ENCODE data around the gene APC. TPM values are rescaled to one million over a fixed set of nuclear protein-coding genes. Genes with fewer than 3 reads are reported as not detected.

Gene APC
- total and polyA plus RNA-seq, 4 donors, result 4.8 to 36.2 (median 24.4) TPM

- Histone ChIP-seq H3K9ac (ENCODE audit: low read depth in 1 of 2, low read length in 2 of 2) (peak overlapping the region; percentile 90 to 100), H3K27me3 (ENCODE audit: control insufficient read depth in 4 of 4, insufficient read depth in 4 of 4, low read length in 3 of 4) (no peaks in the 10 kb centered on the region), H3K4me1 (ENCODE audit: control insufficient read depth in 4 of 4, insufficient read depth in 4 of 4, low read length in 3 of 4) (peaks cover 8 to 22% (median 17%) of the 10 kb centered on the region in 4 donors), H3K9me3 (ENCODE audit: control insufficient read depth in 4 of 4, low read length in 3 of 4) (no peaks in the 10 kb centered on the region), H3K36me3 (ENCODE audit: control insufficient read depth in 4 of 4, insufficient read depth in 3 of 4, low read depth in 1 of 4, low read length in 3 of 4) (peaks cover 0 to 17% (median 12%) of the 10 kb centered on the region in 4 donors), H3K27ac (ENCODE audit: low read depth in 1 of 2, low read length in 2 of 2) (no peak overlapping the region), H3K4me3 (ENCODE audit: low read depth in 1 of 3, low read length in 3 of 3) (peak overlapping the region; percentile 82 to 96 (median 90))
- no peak for DNase-seq (ENCODE audit: low spot score)
- TF ChIP-seq, protein P1, sequence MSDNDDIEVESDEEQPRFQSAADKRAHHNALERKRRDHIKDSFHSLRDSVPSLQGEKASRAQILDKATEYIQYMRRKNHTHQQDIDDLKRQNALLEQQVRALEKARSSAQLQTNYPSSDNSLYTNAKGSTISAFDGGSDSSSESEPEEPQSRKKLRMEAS (IDR thresholded peaks at IDR 0.05), result no peak
- no peak for TF ChIP-seq SP1 (IDR thresholded peaks at IDR 0.05)
- TF ChIP-seq, protein P2, sequence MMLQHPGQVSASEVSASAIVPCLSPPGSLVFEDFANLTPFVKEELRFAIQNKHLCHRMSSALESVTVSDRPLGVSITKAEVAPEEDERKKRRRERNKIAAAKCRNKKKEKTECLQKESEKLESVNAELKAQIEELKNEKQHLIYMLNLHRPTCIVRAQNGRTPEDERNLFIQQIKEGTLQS (IDR thresholded peaks at IDR 0.05), result no peak
- TF ChIP-seq ZBTB33 (IDR thresholded peaks at IDR 0.05), result no peak
- TF ChIP-seq HNF4A (conservative IDR thresholded peaks at IDR 0.05), result no peak
- TF ChIP-seq GABPA (IDR thresholded peaks at IDR 0.05 in 1 of 2, conservative IDR thresholded peaks at IDR 0.05 in 1 of 2), result no peak
- TF ChIP-seq YY1 (IDR thresholded peaks at IDR 0.05), result no peak
- no peak for TF ChIP-seq CTCF (IDR thresholded peaks at IDR 0.05; ENCODE audit: low read depth, low read length, missing input control)
- TF ChIP-seq TAF1 (conservative IDR thresholded peaks at IDR 0.05), result no peak
- no peak for TF ChIP-seq RAD21 (IDR thresholded peaks at IDR 0.05)
- TF ChIP-seq HNF4G (IDR thresholded peaks at IDR 0.05), result no peak
- TF ChIP-seq JUND (IDR thresholded peaks at IDR 0.05), result no peak
- TF ChIP-seq RXRA (IDR thresholded peaks at IDR 0.05), result no peak
- no peak for TF ChIP-seq FOXA2 (IDR thresholded peaks at IDR 0.05)
- no peak for TF ChIP-seq EGR1 (IDR thresholded peaks at IDR 0.05; ENCODE audit: low read depth in 2 of 2)
- no peak for TF ChIP-seq NR2F2 (IDR thresholded peaks at IDR 0.05)
- no peak for TF ChIP-seq FOXA1 (IDR thresholded peaks at IDR 0.05)
- TF ChIP-seq REST (IDR thresholded peaks at IDR 0.05), result no peak
- 39% methylated on average over 9 of the region's 9 CpGs for WGBS
These were observed 124.4 kb downstream of the APC start for GRCh38 chr5:112862085-112862484.

Data from liver (tissue), 9 donors.